ENCODE results near the gene LTB4R2.

DNA sequence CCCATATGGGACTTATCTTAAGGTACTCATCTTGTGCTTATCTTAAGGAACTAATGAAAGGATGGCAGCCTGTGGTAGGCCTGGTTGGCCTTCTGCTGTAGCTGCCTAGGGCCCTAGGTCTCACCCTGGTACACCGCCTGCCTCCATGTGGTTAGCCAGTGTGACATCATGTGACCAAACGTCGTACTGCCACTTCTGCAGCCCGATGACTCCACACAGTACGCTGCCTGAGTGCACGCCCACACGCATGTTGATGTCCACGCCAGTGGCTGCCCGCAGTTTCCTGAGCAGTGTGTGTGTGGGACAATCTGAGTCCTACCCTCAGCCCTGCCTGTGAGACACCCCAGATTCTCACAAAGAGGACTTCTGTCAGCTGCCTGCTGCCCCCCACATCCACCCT, 19.8 kb downstream of the LTB4R2 start:
- TF ChIP-seq MAX (CRISPR knock-in tag; IDR thresholded peaks at IDR 0.05) (no peak), HMGXB4 (CRISPR knock-in tag; IDR thresholded peaks at IDR 0.05) (no peak), NFYB (CRISPR knock-in tag; conservative IDR thresholded peaks at IDR 0.05; ENCODE audit: low read depth) (no peak), E2F1 (CRISPR knock-in tag; IDR thresholded peaks at IDR 0.05) (no peak), SMAD4 (CRISPR knock-in tag; IDR thresholded peaks at IDR 0.05) (no peak), CTCF (IDR thresholded peaks at IDR 0.05) (no peak), TEAD1 (CRISPR knock-in tag; IDR thresholded peaks at IDR 0.05) (no peak), AFF4 (CRISPR knock-in tag; IDR thresholded peaks at IDR 0.05; ENCODE audit: borderline replicate concordance) (no peak)
- TF ChIP-seq, protein P1, sequence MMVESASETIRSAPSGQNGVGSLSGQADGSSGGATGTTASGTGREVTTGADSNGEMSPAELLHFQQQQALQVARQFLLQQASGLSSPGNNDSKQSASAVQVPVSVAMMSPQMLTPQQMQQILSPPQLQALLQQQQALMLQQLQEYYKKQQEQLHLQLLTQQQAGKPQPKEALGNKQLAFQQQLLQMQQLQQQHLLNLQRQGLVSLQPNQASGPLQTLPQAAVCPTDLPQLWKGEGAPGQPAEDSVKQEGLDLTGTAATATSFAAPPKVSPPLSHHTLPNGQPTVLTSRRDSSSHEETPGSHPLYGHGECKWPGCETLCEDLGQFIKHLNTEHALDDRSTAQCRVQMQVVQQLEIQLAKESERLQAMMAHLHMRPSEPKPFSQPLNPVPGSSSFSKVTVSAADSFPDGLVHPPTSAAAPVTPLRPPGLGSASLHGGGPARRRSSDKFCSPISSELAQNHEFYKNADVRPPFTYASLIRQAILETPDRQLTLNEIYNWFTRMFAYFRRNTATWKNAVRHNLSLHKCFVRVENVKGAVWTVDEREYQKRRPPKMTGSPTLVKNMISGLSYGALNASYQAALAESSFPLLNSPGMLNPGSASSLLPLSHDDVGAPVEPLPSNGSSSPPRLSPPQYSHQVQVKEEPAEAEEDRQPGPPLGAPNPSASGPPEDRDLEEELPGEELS (CRISPR knock-in tag; IDR thresholded peaks at IDR 0.05) = no peak
- TF ChIP-seq, protein P2, sequence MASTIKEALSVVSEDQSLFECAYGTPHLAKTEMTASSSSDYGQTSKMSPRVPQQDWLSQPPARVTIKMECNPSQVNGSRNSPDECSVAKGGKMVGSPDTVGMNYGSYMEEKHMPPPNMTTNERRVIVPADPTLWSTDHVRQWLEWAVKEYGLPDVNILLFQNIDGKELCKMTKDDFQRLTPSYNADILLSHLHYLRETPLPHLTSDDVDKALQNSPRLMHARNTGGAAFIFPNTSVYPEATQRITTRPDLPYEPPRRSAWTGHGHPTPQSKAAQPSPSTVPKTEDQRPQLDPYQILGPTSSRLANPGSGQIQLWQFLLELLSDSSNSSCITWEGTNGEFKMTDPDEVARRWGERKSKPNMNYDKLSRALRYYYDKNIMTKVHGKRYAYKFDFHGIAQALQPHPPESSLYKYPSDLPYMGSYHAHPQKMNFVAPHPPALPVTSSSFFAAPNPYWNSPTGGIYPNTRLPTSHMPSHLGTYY (CRISPR knock-in tag; IDR thresholded peaks at IDR 0.05) = no peak

Data from WTC11 (cell line).